MM.1S (cell line): ENCODE results near the gene KANK4.

Experiments used
- EZH2phosphoT487 ChIP-seq: fragments of 300-600 bp; sonication (generic); IDR thresholded peaks from 2 replicates; pipeline ENCODE4 v1.6.1; 2018; ENCODE audit warnings: antibody characterized with exemption, low read length
- TF ChIP-seq, protein P1 (sequence below): fragments of 300-600 bp; sonication (generic); IDR thresholded peaks from 2 replicates; pipeline ENCODE4 v1.5.1; 2016; ENCODE audit warnings: antibody characterized with exemption, low read length, mixed read lengths

- TF ChIP-seq, protein P1, sequence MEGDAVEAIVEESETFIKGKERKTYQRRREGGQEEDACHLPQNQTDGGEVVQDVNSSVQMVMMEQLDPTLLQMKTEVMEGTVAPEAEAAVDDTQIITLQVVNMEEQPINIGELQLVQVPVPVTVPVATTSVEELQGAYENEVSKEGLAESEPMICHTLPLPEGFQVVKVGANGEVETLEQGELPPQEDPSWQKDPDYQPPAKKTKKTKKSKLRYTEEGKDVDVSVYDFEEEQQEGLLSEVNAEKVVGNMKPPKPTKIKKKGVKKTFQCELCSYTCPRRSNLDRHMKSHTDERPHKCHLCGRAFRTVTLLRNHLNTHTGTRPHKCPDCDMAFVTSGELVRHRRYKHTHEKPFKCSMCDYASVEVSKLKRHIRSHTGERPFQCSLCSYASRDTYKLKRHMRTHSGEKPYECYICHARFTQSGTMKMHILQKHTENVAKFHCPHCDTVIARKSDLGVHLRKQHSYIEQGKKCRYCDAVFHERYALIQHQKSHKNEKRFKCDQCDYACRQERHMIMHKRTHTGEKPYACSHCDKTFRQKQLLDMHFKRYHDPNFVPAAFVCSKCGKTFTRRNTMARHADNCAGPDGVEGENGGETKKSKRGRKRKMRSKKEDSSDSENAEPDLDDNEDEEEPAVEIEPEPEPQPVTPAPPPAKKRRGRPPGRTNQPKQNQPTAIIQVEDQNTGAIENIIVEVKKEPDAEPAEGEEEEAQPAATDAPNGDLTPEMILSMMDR, result no peak
- TF ChIP-seq EZH2phosphoT487, result no peak
Measured at GRCh38 chr1:62362061-62362917, 43.1 kb upstream of the KANK4 start.
